H1 (cell line): Measurements from ENCODE around the gene ALK. TPM values are rescaled to one million over a fixed set of nuclear protein-coding genes. Genes with fewer than 3 reads are reported as not detected.

ENCODE experiments used
- CTCF ChIA-PET: fragments of 300-600 bp; sonication (Branson Sonifier 250); formaldehyde crosslinking; loops from one replicate; lab custom pipeline; 2021; ENCODE audit not compliant: partially characterized antibody; lab: Charles Lee
- POLR2A ChIA-PET: fragments of 300-600 bp; sonication (Branson Sonifier 250); formaldehyde crosslinking; loops from one replicate; lab custom pipeline; 2021; ENCODE audit warnings: inconsistent platforms; ENCODE audit not compliant: partially characterized antibody; lab: Charles Lee
- DNase-seq, 2 experiments: peaks; one replicate each; pipeline versions ENCODE4 v3.0.0 to v3.0.0-alpha.2; 2010 to 2022; ENCODE audit warnings: low spot score in 2 of 2, low read depth in 1 of 2, mixed read lengths in 1 of 2
- FAIRE-seq: peaks from 2 replicates; lab custom pipeline; 2011; peaks lifted over from hg19 to GRCh38; lab: Jason Lieb, UNC
- H2AFZ ChIP-seq: 2 replicates; pipeline ENCODE4 v1.8.1; 2012; ENCODE audit warnings: low read length, inconsistent platforms
- H2AK5ac ChIP-seq: 2 replicates; pipeline ENCODE4 v1.6.1; 2013; ENCODE audit warnings: low read depth, low read length
- H2BK120ac ChIP-seq: replicated peaks from 2 replicates; pipeline ENCODE3; 2013; ENCODE audit warnings: low read depth, low read length, inconsistent platforms
- H2BK12ac ChIP-seq: 2 replicates; pipeline ENCODE4 v1.6.1; 2013; ENCODE audit warnings: low read depth, low read length
- H2BK15ac ChIP-seq: 2 replicates; pipeline ENCODE4 v1.6.1; 2013; ENCODE audit warnings: low read length
- H2BK20ac ChIP-seq: 2 replicates; pipeline ENCODE4 v1.6.1; 2013; ENCODE audit warnings: low read length
- H2BK5ac ChIP-seq: 2 replicates; pipeline ENCODE4 v1.6.1; 2013; ENCODE audit warnings: low read depth, low read length
- H3K14ac ChIP-seq: 2 replicates; pipeline ENCODE4 v1.6.1; 2013; ENCODE audit warnings: inconsistent platforms; ENCODE audit not compliant: insufficient read length
- H3K18ac ChIP-seq: 2 replicates; pipeline ENCODE4 v1.6.1; 2013; ENCODE audit warnings: low read length; ENCODE audit errors: extremely low read depth
- H3K23ac ChIP-seq: 2 replicates; pipeline ENCODE4 v1.6.1; 2013; ENCODE audit warnings: inconsistent platforms; ENCODE audit not compliant: insufficient read length
- H3K23me2 ChIP-seq: 2 replicates; pipeline ENCODE4 v1.6.1; 2013; ENCODE audit warnings: low read depth, low read length
- H3K27ac ChIP-seq: 2 replicates; pipeline ENCODE4 v1.6.1; 2011; ENCODE audit warnings: low read depth, low read length, inconsistent platforms
- H3K27me3 ChIP-seq, 4 experiments: replicated peaks in 1 of 4; 1 replicate in 1 of 4; 2 replicates in 3 of 4; pipeline versions ENCODE4 v1.6.1 to v1.8.1; 2011 to 2013; ENCODE audit warnings: low read length in 3 of 4, mild to moderate bottlenecking in 3 of 4, inconsistent platforms in 2 of 4, mixed read lengths in 2 of 4, moderate library complexity in 1 of 4; ENCODE audit not compliant: control insufficient read depth in 3 of 4, insufficient read depth in 3 of 4; ENCODE audit errors: extremely low read depth in 1 of 4
- H3K36me3 ChIP-seq, 4 experiments: 2 replicates each; pipeline versions ENCODE4 v1.6.1 to v1.8.1; 2011 to 2013; ENCODE audit warnings: mild to moderate bottlenecking in 4 of 4, low read length in 3 of 4, moderate library complexity in 2 of 4, control low read depth in 1 of 4, inconsistent platforms in 1 of 4; ENCODE audit not compliant: insufficient read depth in 4 of 4, control insufficient read depth in 2 of 4
- H3K4ac ChIP-seq: replicated peaks from 2 replicates; pipeline ENCODE3; 2013; ENCODE audit warnings: low read length, low read depth, mixed read lengths, inconsistent platforms; ENCODE audit not compliant: insufficient read length
- H3K4me1 ChIP-seq, 4 experiments: replicated peaks in 1 of 4; 1 replicate in 1 of 4; 2 replicates in 3 of 4; pipeline versions ENCODE4 v1.6.1 to v1.8.1; 2011 to 2013; ENCODE audit warnings: low read length in 3 of 4, inconsistent platforms in 2 of 4, mixed read lengths in 1 of 4; ENCODE audit not compliant: insufficient read depth in 4 of 4, control insufficient read depth in 3 of 4
- H3K4me2 ChIP-seq, 2 experiments: 2 replicates each; pipeline versions ENCODE4 v1.6.1 to v1.8.1; 2011 to 2013; ENCODE audit warnings: low read depth in 2 of 2, low read length in 2 of 2, control low read depth in 1 of 2, inconsistent platforms in 1 of 2, mild to moderate bottlenecking in 1 of 2; ENCODE audit not compliant: insufficient read depth in 1 of 2
- H3K4me3 ChIP-seq, 4 experiments: fragments of 200-600, 300-600 bp in 1 of 4; sonication (generic), shearing (Covaris generic), sonication (Bioruptor Twin) in 1 of 4; 2 replicates each; pipeline versions ENCODE4 v1.5.1 to v1.8.1; 2011 to 2016; ENCODE audit warnings: low read length in 4 of 4, low read depth in 3 of 4, control low read depth in 2 of 4, inconsistent platforms in 2 of 4, mild to moderate bottlenecking in 2 of 4, mixed read lengths in 1 of 4, moderate library complexity in 1 of 4; ENCODE audit not compliant: insufficient read depth in 2 of 4; ENCODE audit errors: extremely low read depth in 1 of 4
- H3K56ac ChIP-seq: replicated peaks from 2 replicates; pipeline ENCODE3; 2013; ENCODE audit warnings: low read depth, mild to moderate bottlenecking, mixed read lengths, low read length, inconsistent platforms; ENCODE audit not compliant: insufficient read length
- H3K79me1 ChIP-seq: 2 replicates; pipeline ENCODE4 v1.6.1; 2013; ENCODE audit warnings: low read depth, low read length, control low read depth
- H3K79me2 ChIP-seq, 2 experiments: 2 replicates each; pipeline versions ENCODE4 v1.6.1 to v1.8.1; 2012 to 2013; ENCODE audit warnings: low read length in 2 of 2, mild to moderate bottlenecking in 2 of 2, inconsistent platforms in 1 of 2; ENCODE audit not compliant: insufficient read depth in 2 of 2, control insufficient read depth in 1 of 2
- H3K9ac ChIP-seq, 4 experiments: replicated peaks in 1 of 4; 1 replicate in 1 of 4; 2 replicates in 3 of 4; pipeline versions ENCODE4 v1.6.1 to v1.8.1; 2011 to 2013; ENCODE audit warnings: low read depth in 3 of 4, low read length in 3 of 4, control low read depth in 2 of 4, mild to moderate bottlenecking in 2 of 4, moderate library complexity in 2 of 4, inconsistent platforms in 1 of 4; ENCODE audit errors: extremely low read depth in 1 of 4
- H3K9me3 ChIP-seq, 2 experiments: 2 replicates each; pipeline versions ENCODE4 v1.6.1 to v1.8.1; 2012 to 2013; ENCODE audit warnings: mild to moderate bottlenecking in 2 of 2, moderate library complexity in 2 of 2, control low read depth in 1 of 2, inconsistent platforms in 1 of 2, low read depth in 1 of 2, low read length in 1 of 2, mixed read lengths in 1 of 2; ENCODE audit not compliant: insufficient read depth in 2 of 2
- H4K20me1 ChIP-seq, 2 experiments: replicated peaks in 1 of 2; 2 replicates each; pipeline versions ENCODE3 to v1.8.1; 2011 to 2013; ENCODE audit warnings: inconsistent platforms in 2 of 2, low read length in 2 of 2, mild to moderate bottlenecking in 1 of 2; ENCODE audit not compliant: insufficient read depth in 2 of 2, control insufficient read depth in 1 of 2
- H4K5ac ChIP-seq: 2 replicates; pipeline ENCODE4 v1.6.1; 2013; ENCODE audit warnings: low read length, low read depth, mixed read lengths, inconsistent platforms; ENCODE audit not compliant: insufficient read length
- H4K8ac ChIP-seq: 2 replicates; pipeline ENCODE4 v1.8.0; 2013; ENCODE audit warnings: mild to moderate bottlenecking, moderate library complexity, low read length, inconsistent platforms; ENCODE audit not compliant: insufficient read depth; ENCODE audit errors: extremely low read depth
- H4K91ac ChIP-seq: replicated peaks from 2 replicates; pipeline ENCODE3; 2013; ENCODE audit warnings: low read length, mixed read lengths, inconsistent platforms; ENCODE audit not compliant: insufficient read length
- ASH2L ChIP-seq: fragments of 200-600, 300-600 bp; sonication (generic); IDR thresholded peaks from one replicate; pipeline ENCODE4 v1.7.1; 2017; ENCODE audit warnings: low read length
- ATF2 ChIP-seq: IDR thresholded peaks from 2 replicates; pipeline ENCODE4 v1.6.1; 2012; ENCODE audit warnings: low read length, inconsistent platforms
- KDM1A ChIP-seq: fragments of 200-600, 300-600 bp; sonication (generic); IDR thresholded peaks from 2 replicates; pipeline ENCODE4 v1.7.1; 2016; ENCODE audit warnings: mild to moderate bottlenecking, low read length, borderline replicate concordance
- POLR2AphosphoS5 ChIP-seq: IDR thresholded peaks from 2 replicates; pipeline ENCODE4 v1.6.1; 2011; ENCODE audit warnings: low read depth, low read length
- RXRA ChIP-seq: IDR thresholded peaks from 2 replicates; pipeline ENCODE4 v1.6.1; 2011; ENCODE audit warnings: low read depth, mild to moderate bottlenecking, low read length, moderate library complexity; ENCODE audit not compliant: insufficient read depth
- SIRT6 ChIP-seq: IDR thresholded peaks from one replicate; pipeline ENCODE4 v1.7.1; 2012; ENCODE audit warnings: low read length, inconsistent platforms
- TBP ChIP-seq: IDR thresholded peaks from 2 replicates; pipeline ENCODE4 v1.6.1; 2011; ENCODE audit warnings: low read depth, low read length, improper control_type of control experiment
- TEAD4 ChIP-seq: IDR thresholded peaks from 2 replicates; pipeline ENCODE4 v1.6.1; 2012; ENCODE audit warnings: low read depth, low read length, inconsistent platforms, mixed read lengths
- YY1 ChIP-seq: IDR thresholded peaks from 2 replicates; pipeline ENCODE4 v1.6.1; 2011; ENCODE audit warnings: low read depth, mild to moderate bottlenecking, low read length
- WGBS, 2 experiments: shearing (Covaris generic) in 1 of 2; methylation state at CpG; one replicate each; pipeline versions ENCODE4 v1.1.6 to v1.1.7; 2013 to 2015; ENCODE audit warnings: low lambda C conversion rate in 2 of 2, mixed read lengths in 2 of 2, inconsistent platforms in 1 of 2, low coverage in 1 of 2, missing lambda C conversion rate in 1 of 2; ENCODE audit not compliant: insufficient replicate concordance in 2 of 2, insufficient coverage in 1 of 2, insufficient read length in 1 of 2; ENCODE audit errors: extremely low coverage in 1 of 2, missing lambda C conversion rate in 1 of 2; 5-methylcytosine and 5-hydroxymethylcytosine counted together
- polyA plus RNA-seq, 7 experiments: library from polyadenylated mRNA; depleted of rRNA in 3 of 7; stranded (reverse) in 5 of 7; unstranded in 2 of 7; fragments of >200 nt in 5 of 7; fragments of 200-250 nt in 2 of 7; gene quantifications; 1 replicate in 5 of 7; 2 replicates in 1 of 7; 4 replicates in 1 of 7; pipeline versions ENCODE4 v1.2.1 to v1.2.3, GENCODE V29; 2011 to 2013; ENCODE audit warnings: missing spikeins in 2 of 7, mixed read lengths in 2 of 7
- total RNA-seq: library from RNA; stranded (reverse); fragmentation: NEBNext Ultra II Directional; extraction: Animal tissue kit (Norgen Biotek cat#: 25700); gene quantifications from 2 replicates; pipeline ENCODE4 v1.2.1, GENCODE V29; 2021

The ALK gene
- total and polyA plus RNA-seq, 2 of the 8 experiments (the other 6 are each of a cell fraction or from before 2014, with no cell fraction given), result 0.02 to 0.09 TPM

DNA sequence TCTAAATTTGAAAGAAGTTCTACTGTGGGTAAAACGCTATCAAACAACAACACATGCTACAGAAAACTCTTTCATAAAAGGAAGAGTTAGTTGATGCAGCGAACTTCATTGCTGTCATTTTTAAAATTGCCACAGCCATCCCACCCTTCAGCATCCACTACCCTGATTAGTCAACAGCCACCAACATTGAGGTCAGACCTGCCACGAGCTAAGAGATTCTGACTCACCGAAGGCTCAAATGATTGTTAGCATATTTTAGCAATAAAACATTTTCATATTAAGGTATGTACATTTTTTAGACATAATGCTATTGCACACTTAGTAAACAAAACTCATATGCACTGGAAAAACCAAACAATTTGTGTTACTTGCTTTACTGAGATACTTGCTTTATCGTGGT lies 459.1 kb downstream of the ALK start:
- Histone ChIP-seq H3K79me2 (no peaks in the 10 kb centered on the region), H2AK5ac (no peak overlapping the region), H3K9me3 (no peaks in the 10 kb centered on the region), H3K14ac (no peak overlapping the region), H3K4me2 (no peak overlapping the region), H4K91ac (no peak overlapping the region), H2BK20ac (no peak overlapping the region), H2BK12ac (no peak overlapping the region), H2BK5ac (no peak overlapping the region), H4K5ac (no peak overlapping the region), H3K4ac (no peak overlapping the region), H3K27me3 (no peaks in the 10 kb centered on the region), H3K4me3 (no peak overlapping the region), H3K23me2 (no peaks in the 10 kb centered on the region), H3K18ac (no peak overlapping the region), H3K23ac (no peak overlapping the region), H3K27ac (no peak overlapping the region), H2AFZ (no peak overlapping the region), H2BK120ac (no peak overlapping the region), H3K79me1 (no peaks in the 10 kb centered on the region), H2BK15ac (no peak overlapping the region), H3K9ac (no peak overlapping the region), H3K56ac (no peak overlapping the region), H3K36me3 (no peaks in the 10 kb centered on the region), H4K20me1 (no peaks in the 10 kb centered on the region), H4K8ac (no peak overlapping the region), H3K4me1 (0 out of 7 replicates have a peak, but pooled peaks cover 0 to 3% (median 0%) of the 10 kb centered on the region in 4 experiments)
- WGBS, 2 experiments, result 92% methylated on average over 5 of the region's 5 CpGs; no CpG with 5 or more reads in 1 of the 2 experiments
- ChIA-PET CTCF (interaction anchor here (1.7 kb wide), 1 partner anchor 380 kb away, joined by 3 read pairs; no protein-coding TSS in a partner anchor), POLR2A (no interaction called here)
- no peak for DNase-seq
- TF ChIP-seq YY1 (no peak), POLR2AphosphoS5 (no peak), TEAD4 (no peak), ASH2L (no peak), RXRA (no peak), ATF2 (no peak), KDM1A (no peak), TBP (no peak), SIRT6 (no peak)
- no peak for FAIRE-seq
